Right lobe of liver (tissue), 6 donors: Measurements from ENCODE around the gene CNOT6. TPM values are rescaled to one million over a fixed set of nuclear protein-coding genes. Genes with fewer than 3 reads are reported as not detected.
"Not testable (repeated sequence)": the region's sequence is repeated elsewhere in the genome, so short reads cannot be mapped to it uniquely, and the experiment has no call there.

Experiments
- ATAC-seq, 4 donors: fragments of 200-7000 bp; cut with Tn5 transposase; one replicate each; pipeline ENCODE4 v1.9.1; 2020; ENCODE audit warnings: mild to moderate bottlenecking in 4 of 4, moderate library complexity in 4 of 4
- DNase-seq, 3 donors: peaks; one replicate each; pipeline ENCODE4 v3.0.0-alpha.2; 2020
- H3K27ac ChIP-seq, 3 donors: fragments of 200-600 bp; one replicate each; pipeline ENCODE4 v1.8.0; 2022
- H3K27me3 ChIP-seq, 2 donors: fragments of 200-600 bp; one replicate each; pipeline ENCODE4 v1.8.0; 2022
- H3K36me3 ChIP-seq, 4 donors: fragments of 200-600 bp; sonication (generic) in 1 of 4; one replicate each; pipeline versions ENCODE4 v1.5.1 to v1.8.0; 2017 to 2022; ENCODE audit warnings: control low read depth in 1 of 4
- H3K4me1 ChIP-seq, 4 donors: fragments of 200-600 bp; sonication (generic) in 1 of 4; one replicate each; pipeline versions ENCODE4 v1.5.1 to v1.8.0; 2017 to 2022; ENCODE audit warnings: control low read depth in 1 of 4
- H3K4me3 ChIP-seq, 3 donors: fragments of 200-600 bp; one replicate each; pipeline ENCODE4 v1.8.0; 2022
- H3K9me3 ChIP-seq, 4 donors: fragments of 200-600 bp; sonication (generic) in 1 of 4; one replicate each; pipeline versions ENCODE4 v1.5.1 to v1.8.0; 2017 to 2022; ENCODE audit warnings: control low read depth in 1 of 4
- CTCF ChIP-seq, 4 donors: fragments of 200-600 bp in 3 of 4; fragments of 450-650 bp in 1 of 4; IDR thresholded peaks; one replicate each; pipeline versions ENCODE4 v1.5.1 to v1.8.0; 2016 to 2022; ENCODE audit warnings: antibody characterized with exemption in 4 of 4, mild to moderate bottlenecking in 2 of 4
- POLR2A ChIP-seq: fragments of 450-650 bp; IDR thresholded peaks from one replicate; pipeline ENCODE4 v1.6.1; 2017; ENCODE audit warnings: antibody characterized with exemption, mild to moderate bottlenecking
- WGBS: methylation state at CpG from one replicate; pipeline ENCODE4 v1.1.6; 2018; ENCODE audit warnings: low coverage, low lambda C conversion rate; ENCODE audit not compliant: insufficient coverage; ENCODE audit errors: missing lambda C conversion rate; 5-methylcytosine and 5-hydroxymethylcytosine counted together
- intact Hi-C, 2 donors: fragments of 100-400 bp; cut with DNase I; formaldehyde crosslinking; loops; one replicate each; pipeline versions ENCODE4 v1.11.2 to v1.14.1; 2022
- total RNA-seq, 6 experiments: library from RNA; depleted of rRNA in 2 of 6; stranded (reverse); fragments of >200 nt in 2 of 6; fragmentation: NEBNext Ultra II Directional in 3 of 6; extraction: Animal tissue kit (Norgen Biotek cat#: 25700) in 3 of 6; gene quantifications; one replicate each; pipeline versions ENCODE4 v1.1.0 to v1.2.4, GENCODE V29; 2016 to 2023
- donor health status: DM: no; HTN: yes; CAD: no.
- donor health status: DM: no; HTN: no; CAD: no.
- donor health status: DM: no; HTN: no; CAD: no.
- donor health status: DM: no; HTN: yes; CAD: no.
- donor health status: DM: no; HTN: yes; CAD: no.

CNOT6 gene
- total RNA-seq, 6 experiments from 2014 or later: 4.8 to 8.8 (median 5.3) TPM

GRCh38 chr5:180474569-180474968 lies 19.6 kb upstream of the CNOT6 start:
- TF ChIP-seq CTCF (IDR thresholded peaks at IDR 0.05) (no peak), POLR2A (no peak)
- no peak overlapping the region for H3K27ac ChIP-seq
- no peaks in the 10 kb centered on the region for H3K9me3 ChIP-seq
- no peaks in the 10 kb centered on the region for H3K27me3 ChIP-seq
- no peaks in the 10 kb centered on the region for H3K4me1 ChIP-seq
- DNase-seq: no peak
- no peaks in the 10 kb centered on the region for H3K36me3 ChIP-seq
- H3K4me3 ChIP-seq: no peak overlapping the region
- intact Hi-C loops: loop anchor here in 1 of 2 donors (10.0 kb wide), 1 partner anchor 350 kb away; no protein-coding TSS in a partner anchor
- ATAC-seq: no peak
- WGBS: 85% methylated on average over 7 of the region's 11 CpGs

- not testable (repeated sequence) for H3K9me3 ChIP-seq, DNase-seq, ATAC-seq, H3K4me1 ChIP-seq, H3K36me3 ChIP-seq, H3K27me3 ChIP-seq, H3K4me3 ChIP-seq, H3K27ac ChIP-seq
- intact Hi-C loops: loop anchor here in 1 of 2 donors (10.0 kb wide), 1 partner anchor 351 kb away; no protein-coding TSS in a partner anchor
- WGBS: 87% methylated on average over 19 of the region's 20 CpGs
Measured at GRCh38 chr5:180475969-180476524, 18.1 kb upstream of the CNOT6 start.

GRCh38 chr5:180484813-180485212 lies 9.4 kb upstream of the CNOT6 start:
- no peak overlapping the region for H3K4me3 ChIP-seq
- no peak overlapping the region for H3K27ac ChIP-seq
- intact Hi-C loops: no loop called here
- no peaks in the 10 kb centered on the region for H3K36me3 ChIP-seq
- H3K9me3 ChIP-seq: no peaks in the 10 kb centered on the region
- no peaks in the 10 kb centered on the region for H3K27me3 ChIP-seq
- ATAC-seq (no peak), DNase-seq (no peak)
- WGBS: 52% methylated on average over 7 of the region's 7 CpGs
- no peaks in the 10 kb centered on the region for H3K4me1 ChIP-seq
- no peak for TF ChIP-seq CTCF (IDR thresholded peaks at IDR 0.05)
- TF ChIP-seq POLR2A: no peak

- no peak overlapping the region for H3K4me3 ChIP-seq
- H3K36me3 ChIP-seq: no peaks in the 10 kb centered on the region
- DNase-seq (no peak), ATAC-seq (no peak)
- H3K27me3 ChIP-seq: no peaks in the 10 kb centered on the region
- no peaks in the 10 kb centered on the region for H3K9me3 ChIP-seq
- TF ChIP-seq POLR2A (no peak), CTCF (IDR thresholded peaks at IDR 0.05) (no peak)
- no peak overlapping the region for H3K27ac ChIP-seq
- no peaks in the 10 kb centered on the region for H3K4me1 ChIP-seq
- intact Hi-C loops: no loop called here
- 90% methylated on average over 7 of the region's 9 CpGs for WGBS
Measured at GRCh38 chr5:180486636-180487149, 7.5 kb upstream of the CNOT6 start.

- Histone ChIP-seq H3K27me3 (no peaks in the 10 kb centered on the region), H3K4me1 (no peaks in the 10 kb centered on the region), H3K27ac (no peak overlapping the region), H3K4me3 (no peak overlapping the region), H3K36me3 (no peaks in the 10 kb centered on the region), H3K9me3 (no peaks in the 10 kb centered on the region)
- ATAC-seq (no peak), DNase-seq (no peak)
- WGBS: 82% methylated on average over 3 of the region's 5 CpGs
- intact Hi-C loops: no loop called here
- no peak for TF ChIP-seq POLR2A
- no peak for TF ChIP-seq CTCF (IDR thresholded peaks at IDR 0.05)
Measured at GRCh38 chr5:180487556-180487955, 6.6 kb upstream of the CNOT6 start.
